ENCODE results near the gene SELENOH.
"Not testable (repeated sequence)": the region's sequence is repeated elsewhere in the genome, so short reads cannot be mapped to it uniquely, and the experiment has no call there.

DNA sequence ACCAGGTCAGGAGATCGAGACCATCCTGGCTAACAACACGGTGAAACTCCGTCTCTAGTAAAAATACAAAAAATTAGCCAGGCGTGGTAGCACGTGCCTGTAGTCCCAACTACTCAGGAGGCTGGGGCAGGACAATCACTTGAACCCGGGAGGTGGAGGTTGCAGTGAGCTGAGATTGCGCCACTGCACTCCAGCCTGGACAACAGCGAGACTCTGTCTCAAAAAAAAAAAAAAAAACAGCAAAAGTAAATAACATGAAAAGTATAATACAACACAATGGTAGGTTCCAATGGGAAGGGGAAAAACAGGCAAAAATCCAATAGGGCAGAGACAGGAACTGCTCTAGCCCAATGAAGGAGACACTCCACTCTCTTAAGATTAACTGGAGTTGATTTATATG lies 35.9 kb upstream of the SELENOH start:
- not testable (repeated sequence) for TF ChIP-seq CTCF (IDR thresholded peaks at IDR 0.05; ENCODE audit: poor library complexity); EZH2phosphoT487 (IDR thresholded peaks at IDR 0.05; ENCODE audit: low read depth, severe bottlenecking, unreplicated experiment); EZH2 (IDR thresholded peaks at IDR 0.05; ENCODE audit: borderline replicate concordance)

All from hepatocyte (in vitro differentiated cells).